Measurements from ENCODE around the gene FLNB. TPM values are rescaled to one million over a fixed set of nuclear protein-coding genes. Genes with fewer than 3 reads are reported as not detected.

FLNB gene
- total RNA-seq, 4 donors from 2014 or later, result 60.2 to 138 (median 96.2) TPM

DNA sequence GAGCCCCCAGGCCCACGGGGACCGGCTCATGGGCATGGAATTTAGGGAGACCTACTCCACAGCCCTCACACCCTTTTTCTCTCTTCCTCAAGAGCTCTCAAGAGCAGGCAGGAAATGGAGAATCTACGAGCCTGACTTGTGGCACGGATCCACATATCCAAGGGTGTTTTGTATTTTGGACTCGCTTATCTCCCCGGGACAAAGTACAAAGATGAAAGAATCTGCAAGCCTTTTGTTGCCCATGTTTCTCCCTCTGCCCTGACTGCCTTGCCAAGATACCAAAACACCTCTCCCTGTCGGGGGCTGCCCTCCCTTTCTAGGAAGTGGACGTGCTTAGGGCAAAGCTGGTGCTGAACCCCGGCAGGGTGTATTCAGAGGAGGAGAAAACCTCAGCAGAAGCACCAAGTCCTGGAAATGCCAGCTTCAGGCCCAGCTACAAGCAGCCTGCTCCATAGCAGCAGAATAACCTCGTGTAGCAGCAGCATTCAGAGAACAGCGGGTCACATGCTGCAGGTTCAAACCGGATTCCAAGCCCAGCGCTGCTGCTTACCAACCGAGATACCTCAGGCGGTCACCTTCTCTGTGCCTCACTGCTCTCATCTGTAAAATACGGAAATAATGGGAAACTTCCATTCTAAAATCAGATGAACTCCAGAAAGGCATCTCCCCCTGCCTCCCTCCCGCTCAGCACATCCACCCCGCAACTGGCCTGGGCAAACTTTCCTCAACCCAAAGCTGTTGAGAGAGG, 167.4 kb downstream of the FLNB start:
- Histone ChIP-seq H3K27ac (peak overlapping the region; percentile 21 to 77 (median 70)), H3K36me3 (peaks cover 0 to 17% of the 10 kb centered on the region in 2 donors), H3K9me3 (no peaks in the 10 kb centered on the region), H3K27me3 (no peaks in the 10 kb centered on the region), H3K4me1 (peaks cover 2 to 75% (median 15%) of the 10 kb centered on the region in 3 donors), H3K4me3 (peak overlapping the region in 1 of 2 donors; percentile 10)
- no peak for ATAC-seq
- no peak for TF ChIP-seq POLR2A (IDR thresholded peaks at IDR 0.05)
- TF ChIP-seq POLR2AphosphoS5 (IDR thresholded peaks at IDR 0.05), result peak; percentile 8
- WGBS, 2 donors (ENCODE audit: low coverage in 1 of 2), result 16% methylated on average over 10 of the region's 18 CpGs; no CpG with 5 or more reads in 1 of the 2 donors

- no peak for TF ChIP-seq POLR2A (IDR thresholded peaks at IDR 0.05)
- no peak for TF ChIP-seq EP300 (IDR thresholded peaks at IDR 0.05)
- no peak for TF ChIP-seq CTCF (IDR thresholded peaks at IDR 0.05)
- no peak for TF ChIP-seq POLR2AphosphoS5 (IDR thresholded peaks at IDR 0.05)
- H3K27ac ChIP-seq, result peak overlapping the region in 3 of 4 donors; percentile 69 to 77 (median 71)
- H3K9me3 ChIP-seq, result no peaks in the 10 kb centered on the region
- no peaks in the 10 kb centered on the region for H3K27me3 ChIP-seq
- peaks cover 2 to 70% (median 15%) of the 10 kb centered on the region in 3 donors for H3K4me1 ChIP-seq
- no peak for ATAC-seq
- peaks cover 0 to 12% of the 10 kb centered on the region in 2 donors for H3K36me3 ChIP-seq
- no peak overlapping the region for H3K4me3 ChIP-seq
- WGBS, 2 donors (ENCODE audit: low coverage in 1 of 2), result 83 to 100% methylated on average over 1 of the region's 3 CpGs
These were observed 167.9 kb downstream of the FLNB start for GRCh38 chr3:58176185-58176530.

- peaks cover 0 to 4% of the 10 kb centered on the region in 2 donors for H3K36me3 ChIP-seq
- TF ChIP-seq POLR2A (IDR thresholded peaks at IDR 0.05) (no peak), POLR2AphosphoS5 (IDR thresholded peaks at IDR 0.05) (no peak), CTCF (IDR thresholded peaks at IDR 0.05) (no peak), EP300 (IDR thresholded peaks at IDR 0.05) (no peak)
- H3K27ac ChIP-seq, result no peak overlapping the region
- no peaks in the 10 kb centered on the region for H3K9me3 ChIP-seq
- H3K4me3 ChIP-seq, result no peak overlapping the region
- ATAC-seq, result no peak
- no peaks in the 10 kb centered on the region for H3K27me3 ChIP-seq
- WGBS, 2 donors (ENCODE audit: low coverage in 1 of 2), result 86 to 89% methylated on average over 4 to 10 of the region's 10 CpGs
- H3K4me1 ChIP-seq, result peaks cover 2 to 62% (median 15%) of the 10 kb centered on the region in 3 donors
These were observed 168.7 kb downstream of the FLNB start for GRCh38 chr3:58176827-58177489.

DNA sequence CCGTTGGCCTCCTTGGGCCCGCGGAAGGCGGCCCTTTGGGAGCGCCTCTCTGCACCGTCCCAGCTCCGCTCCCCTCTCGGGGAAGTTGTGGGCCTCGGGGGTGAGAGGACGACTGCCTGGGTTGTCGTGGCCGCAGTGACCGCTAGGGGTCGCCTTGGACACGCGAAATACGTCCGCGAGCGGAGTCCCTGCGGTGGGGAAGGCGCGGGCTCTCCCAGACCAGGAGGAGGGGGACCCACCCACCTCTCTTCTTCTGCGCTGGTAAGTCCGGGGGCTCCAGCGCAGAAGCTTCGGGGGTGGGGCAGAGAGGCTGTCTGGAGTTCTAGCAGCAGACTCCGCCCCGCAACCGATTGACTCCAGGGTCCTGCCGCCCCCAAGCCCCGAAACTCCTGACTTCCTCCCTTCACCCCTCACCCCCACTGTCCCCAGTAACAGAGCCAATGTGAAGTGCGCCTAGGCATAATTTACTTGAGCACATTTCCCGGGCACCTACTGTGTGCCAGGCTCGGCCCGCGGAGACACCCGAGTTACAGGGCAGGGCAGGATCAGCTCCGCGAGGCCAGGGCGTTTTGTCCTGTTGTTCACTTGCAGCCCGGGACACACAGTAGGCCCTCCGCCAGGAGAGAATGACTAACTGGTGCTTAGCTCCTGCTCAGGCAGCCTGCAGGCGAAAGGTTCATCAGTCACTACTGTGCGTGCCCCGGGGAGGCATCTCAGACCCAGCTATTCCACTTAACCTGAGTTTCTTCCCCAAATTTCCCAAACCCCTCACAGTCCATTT, 169.7 kb downstream of the FLNB start:
- peak; percentile 91 for ATAC-seq
- Histone ChIP-seq H3K27ac (peak overlapping the region in 1 of 4 donors; percentile 74), H3K4me3 (peak overlapping the region; percentile 39 to 54), H3K36me3 (no peaks in the 10 kb centered on the region), H3K27me3 (no peaks in the 10 kb centered on the region), H3K9me3 (no peaks in the 10 kb centered on the region), H3K4me1 (peaks cover 2 to 60% (median 15%) of the 10 kb centered on the region in 3 donors)
- no peak for TF ChIP-seq EP300 (IDR thresholded peaks at IDR 0.05)
- TF ChIP-seq CTCF (IDR thresholded peaks at IDR 0.05), result peak; percentile 92 to 97 (median 95)
- WGBS, 2 donors (ENCODE audit: low coverage in 1 of 2), result 0 to 11% methylated on average over 6 to 7 of the region's 46 CpGs

DNA sequence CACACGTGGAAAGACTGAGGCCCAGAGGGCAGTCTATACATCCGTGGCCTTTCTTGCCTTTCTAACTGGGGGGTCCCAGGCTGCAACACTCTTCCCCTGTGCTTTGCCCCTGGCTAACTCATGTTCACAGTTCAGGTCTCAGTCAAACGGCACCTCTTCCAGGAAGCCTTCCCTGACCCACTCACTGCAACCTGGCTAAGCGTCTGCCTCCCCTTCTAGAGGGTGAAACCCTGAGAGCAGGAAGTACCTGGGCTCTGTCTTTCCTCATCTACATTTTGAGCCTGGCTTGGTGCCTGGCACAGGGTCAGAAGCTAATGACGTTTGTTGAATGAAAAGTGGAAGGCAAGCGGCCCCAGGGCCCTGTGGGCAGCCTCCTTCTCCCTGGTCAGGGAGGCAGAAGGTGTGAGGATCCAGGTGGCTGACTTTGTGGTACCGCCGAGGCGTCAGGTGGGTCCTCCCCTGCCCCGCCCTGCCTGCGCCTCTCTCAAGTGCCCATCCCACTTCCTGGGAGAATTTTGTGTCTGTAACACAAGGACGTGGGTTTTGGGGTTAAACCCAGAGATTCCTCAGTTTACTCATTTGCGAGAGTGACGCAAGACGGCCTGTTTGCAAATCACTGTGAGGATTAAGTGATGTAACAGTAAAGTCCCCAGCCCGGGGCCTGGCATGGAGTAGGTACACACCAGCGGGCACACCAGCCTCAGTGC, 170.5 kb downstream of the FLNB start:
- Histone ChIP-seq H3K4me3 (peak overlapping the region in 1 of 2 donors; percentile 54), H3K4me1 (peaks cover 2 to 53% (median 15%) of the 10 kb centered on the region in 3 donors), H3K9me3 (no peaks in the 10 kb centered on the region), H3K27me3 (no peaks in the 10 kb centered on the region), H3K27ac (peak overlapping the region in 1 of 4 donors; percentile 74), H3K36me3 (no peaks in the 10 kb centered on the region)
- WGBS, 2 donors (ENCODE audit: low coverage in 1 of 2), result 69 to 72% methylated on average over 2 of the region's 17 CpGs
- no peak for TF ChIP-seq POLR2A (IDR thresholded peaks at IDR 0.05)
- TF ChIP-seq CTCF (IDR thresholded peaks at IDR 0.05), result no peak
- TF ChIP-seq EP300 (IDR thresholded peaks at IDR 0.05), result no peak
- no peak for TF ChIP-seq POLR2AphosphoS5 (IDR thresholded peaks at IDR 0.05)
- ATAC-seq, result no peak
